ENCODE data around the gene KCTD16.

KCTD16 gene

GRCh38 chr5:144151026-144151425 lies 19.6 kb upstream of the KCTD16 start:
- no peak overlapping the region for H3K4me2 ChIP-seq (ENCODE audit: low read depth, low read length, poor library complexity, severe bottlenecking)
- no peaks in the 10 kb centered on the region for H3K27me3 ChIP-seq (ENCODE audit: insufficient read depth, low read length, poor library complexity, severe bottlenecking)
- H3K36me3 ChIP-seq (ENCODE audit: insufficient read depth, low read length), result no peaks in the 10 kb centered on the region
- no peaks in the 10 kb centered on the region for H3K9me2 ChIP-seq (replicated peaks; ENCODE audit: low read depth, low read length)
- H3K4me1 ChIP-seq (ENCODE audit: insufficient read depth, low read length, poor library complexity, severe bottlenecking), result no peaks in the 10 kb centered on the region
- H3K9me3 ChIP-seq (ENCODE audit: insufficient read depth, low read depth, low read length), result no peaks in the 10 kb centered on the region
- no peaks in the 10 kb centered on the region for H3F3A ChIP-seq (ENCODE audit: low read depth)
- no peak overlapping the region for H3K4me3 ChIP-seq (ENCODE audit: low read length, poor library complexity, severe bottlenecking)
- no peak overlapping the region for H3K9ac ChIP-seq (ENCODE audit: low read depth, low read length, poor library complexity, severe bottlenecking)
- TF ChIP-seq EZH2phosphoT487 (IDR thresholded peaks at IDR 0.05; ENCODE audit: borderline replicate concordance) (no peak), CTCF (conservative IDR thresholded peaks at IDR 0.05; ENCODE audit: low read length) (no peak)
- H4K20me1 ChIP-seq (ENCODE audit: insufficient read depth, low read length, poor library complexity, severe bottlenecking), result no peaks in the 10 kb centered on the region
- H2AFZ ChIP-seq (ENCODE audit: low read length), result no peak overlapping the region
- H3K79me2 ChIP-seq (ENCODE audit: insufficient read depth, low read length), result no peaks in the 10 kb centered on the region

GRCh38 chr5:144156767-144157171 lies 13.9 kb upstream of the KCTD16 start:
- TF ChIP-seq EZH2phosphoT487 (IDR thresholded peaks at IDR 0.05; ENCODE audit: borderline replicate concordance), result no peak
- no peak for TF ChIP-seq CTCF (conservative IDR thresholded peaks at IDR 0.05; ENCODE audit: low read length)
- H3F3A ChIP-seq (ENCODE audit: low read depth), result no peaks in the 10 kb centered on the region

GRCh38 chr5:144162686-144163085 lies 8.0 kb upstream of the KCTD16 start:
- no peaks in the 10 kb centered on the region for H3K27me3 ChIP-seq (ENCODE audit: insufficient read depth, low read length, poor library complexity, severe bottlenecking)
- TF ChIP-seq EZH2phosphoT487 (IDR thresholded peaks at IDR 0.05; ENCODE audit: borderline replicate concordance), result no peak
- no peak for TF ChIP-seq CTCF (conservative IDR thresholded peaks at IDR 0.05; ENCODE audit: low read length)
- no peaks in the 10 kb centered on the region for H3K9me2 ChIP-seq (replicated peaks; ENCODE audit: low read depth, low read length)
- no peak overlapping the region for H3K4me2 ChIP-seq (ENCODE audit: low read depth, low read length, poor library complexity, severe bottlenecking)
- peaks cover 60% of the 10 kb centered on the region; the same call in 1 of the 2 replicates for H3K36me3 ChIP-seq (ENCODE audit: insufficient read depth, low read length)
- H3F3A ChIP-seq (ENCODE audit: low read depth), result no peaks in the 10 kb centered on the region
- H3K9me3 ChIP-seq (ENCODE audit: insufficient read depth, low read depth, low read length), result no peaks in the 10 kb centered on the region
- peaks cover 17% of the 10 kb centered on the region for H3K4me1 ChIP-seq (ENCODE audit: insufficient read depth, low read length, poor library complexity, severe bottlenecking)
- H2AFZ ChIP-seq (ENCODE audit: low read length), result no peak overlapping the region
- peaks cover 17% of the 10 kb centered on the region for H4K20me1 ChIP-seq (ENCODE audit: insufficient read depth, low read length, poor library complexity, severe bottlenecking)
- H3K79me2 ChIP-seq (ENCODE audit: insufficient read depth, low read length), result peaks cover 11% of the 10 kb centered on the region
- H3K9ac ChIP-seq (ENCODE audit: low read depth, low read length, poor library complexity, severe bottlenecking), result no peak overlapping the region
- H3K4me3 ChIP-seq (ENCODE audit: low read length, poor library complexity, severe bottlenecking), result no peak overlapping the region

More at GRCh38 chr5:144156767-144157171, 13.9 kb upstream of the KCTD16 start:
- H3K9me2 ChIP-seq (replicated peaks; ENCODE audit: low read depth, low read length), result no peaks in the 10 kb centered on the region
- no peaks in the 10 kb centered on the region for H3K4me1 ChIP-seq (ENCODE audit: insufficient read depth, low read length, poor library complexity, severe bottlenecking)
- peaks cover 28% of the 10 kb centered on the region; the same call in 1 of the 2 replicates for H3K36me3 ChIP-seq (ENCODE audit: insufficient read depth, low read length)
- no peak overlapping the region for H3K4me2 ChIP-seq (ENCODE audit: low read depth, low read length, poor library complexity, severe bottlenecking)
- H2AFZ ChIP-seq (ENCODE audit: low read length), result no peak overlapping the region
- no peaks in the 10 kb centered on the region for H3K27me3 ChIP-seq (ENCODE audit: insufficient read depth, low read length, poor library complexity, severe bottlenecking)
- H3K9me3 ChIP-seq (ENCODE audit: insufficient read depth, low read depth, low read length), result no peaks in the 10 kb centered on the region
- H3K79me2 ChIP-seq (ENCODE audit: insufficient read depth, low read length), result no peaks in the 10 kb centered on the region
- no peaks in the 10 kb centered on the region for H4K20me1 ChIP-seq (ENCODE audit: insufficient read depth, low read length, poor library complexity, severe bottlenecking)
- H3K4me3 ChIP-seq (ENCODE audit: low read length, poor library complexity, severe bottlenecking), result no peak overlapping the region
- H3K9ac ChIP-seq (ENCODE audit: low read depth, low read length, poor library complexity, severe bottlenecking), result no peak overlapping the region

All from Loucy (cell line).